NCI-H128 (cell line): ENCODE data around the gene NAA10.

Experiments used
- DNase-seq: peaks from one replicate; lab custom pipeline; 2025; ENCODE audit not compliant: unreplicated experiment; lab: John Stamatoyannopoulos, UW

Gene NAA10

GRCh38 chrX:153948847-153949805, 14.3 kb upstream of the NAA10 start:
- no peak for DNase-seq

- DNase-seq: no peak
Observed at GRCh38 chrX:153948002-153948466, 13.2 kb upstream of the NAA10 start.

DNA sequence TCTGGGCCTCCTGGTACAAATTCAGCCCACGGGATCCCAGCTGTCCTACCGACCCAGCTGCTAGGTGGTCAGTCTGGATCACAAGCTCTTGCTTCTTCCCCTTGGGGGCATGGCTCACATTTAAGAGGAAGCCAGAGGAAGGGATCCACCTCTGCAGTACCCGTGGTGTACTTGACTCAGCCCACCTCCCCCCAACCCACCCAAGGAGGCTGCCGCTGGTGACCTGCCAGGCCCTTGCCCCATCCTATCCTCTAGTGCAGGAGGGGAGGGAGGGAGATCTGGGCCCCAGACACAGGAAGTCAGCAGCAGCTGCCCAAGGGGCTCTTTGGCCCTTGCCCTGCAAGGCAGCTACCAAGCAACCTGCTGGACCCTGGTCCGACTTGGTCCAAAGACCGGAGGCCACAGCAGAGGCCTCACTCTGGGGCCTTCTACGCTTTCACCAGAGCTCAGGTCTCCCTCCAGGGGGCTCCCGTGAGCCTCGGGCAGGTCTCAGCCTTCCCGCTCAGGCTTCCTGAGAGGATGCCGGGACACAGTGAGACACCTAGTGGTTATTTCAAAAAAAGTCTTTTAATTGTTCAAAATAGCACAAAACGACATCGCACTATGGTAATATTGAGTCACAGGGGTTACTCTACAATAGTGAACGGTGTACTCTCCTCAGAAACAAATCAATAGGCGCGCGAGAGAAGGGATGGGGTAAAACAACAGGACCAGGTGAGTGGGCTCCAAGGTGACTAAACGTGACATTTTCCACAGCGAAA, 12.4 kb upstream of the NAA10 start:
- peak; percentile 40 for DNase-seq

- DNase-seq: no peak
Observed at GRCh38 chrX:153945956-153946943, 11.4 kb upstream of the NAA10 start.

- no peak for DNase-seq
Observed at GRCh38 chrX:153944800-153945150, 9.9 kb upstream of the NAA10 start.

- no peak for DNase-seq
Observed at GRCh38 chrX:153944140-153944799, 9.4 kb upstream of the NAA10 start, which contains the start of gene RENBP. Gene RENBP (minus strand): TSS chrX:153944643. CDS start chrX:153944610, 33 bp downstream.

GRCh38 chrX:153941336-153942252, 6.8 kb upstream of the NAA10 start:
- DNase-seq: no peak

- no peak for DNase-seq
Observed at GRCh38 chrX:153939573-153939972, 4.7 kb upstream of the NAA10 start.

DNA sequence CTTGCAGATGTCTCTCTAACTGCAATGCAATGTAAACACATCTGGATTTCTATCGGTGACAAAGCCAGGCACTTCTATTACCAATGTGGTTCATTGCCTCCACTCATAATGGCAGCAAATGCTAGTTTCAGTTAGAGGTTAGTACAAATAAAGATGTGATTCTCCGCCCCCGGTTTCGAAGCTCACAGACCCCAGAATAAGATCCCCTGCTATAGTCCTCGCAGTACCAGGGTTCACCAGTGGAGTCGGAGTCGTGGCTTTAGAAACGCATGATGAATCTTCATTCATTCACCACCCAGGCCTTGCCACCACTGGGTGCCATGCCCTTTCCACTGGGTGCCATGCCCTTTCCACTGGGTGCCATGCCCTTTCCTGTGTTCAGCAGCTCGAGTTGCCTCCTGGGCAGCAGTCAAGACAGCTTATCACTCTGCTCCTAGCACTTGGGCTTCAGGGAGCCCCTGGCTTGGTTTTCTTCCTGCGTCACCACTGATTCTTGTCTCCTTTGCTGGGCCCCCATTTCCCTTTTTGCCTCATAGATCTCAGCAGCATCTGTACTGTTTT, 3.5 kb upstream of the NAA10 start:
- no peak for DNase-seq

GRCh38 chrX:153937056-153937455, 2.2 kb upstream of the NAA10 start:
- no peak for DNase-seq

DNA sequence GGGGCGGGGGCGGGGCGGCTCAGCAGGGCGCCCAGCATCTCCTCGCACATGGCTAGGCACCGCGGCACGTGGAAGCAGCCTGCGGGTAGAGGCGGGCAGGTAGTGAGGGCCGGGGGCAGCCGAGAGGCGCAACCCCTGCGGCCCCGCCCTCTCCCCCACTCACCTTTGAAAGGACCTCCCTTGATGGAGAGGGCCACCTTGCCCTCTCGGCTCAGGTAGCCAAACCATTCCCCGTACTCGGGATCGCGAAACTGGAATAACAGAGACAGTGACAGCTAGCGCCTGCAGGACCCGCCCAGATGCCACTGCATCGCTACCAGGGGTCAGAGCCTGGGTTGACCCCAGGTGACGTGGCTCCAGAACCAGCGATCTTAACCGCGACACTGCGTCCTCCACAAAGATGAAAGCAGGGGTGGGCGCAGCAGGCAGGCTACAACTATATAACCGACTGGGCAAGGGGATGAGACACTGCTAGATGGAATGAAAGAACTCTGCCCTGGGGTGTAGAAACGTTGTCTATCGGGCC, 552 bp upstream of the NAA10 start:
- no peak for DNase-seq

- DNase-seq: no peak
Observed at GRCh38 chrX:153934148-153934761, 582 bp downstream of the NAA10 start.

- DNase-seq: no peak
Observed at GRCh38 chrX:153933748-153934147, 1.1 kb downstream of the NAA10 start.

DNA sequence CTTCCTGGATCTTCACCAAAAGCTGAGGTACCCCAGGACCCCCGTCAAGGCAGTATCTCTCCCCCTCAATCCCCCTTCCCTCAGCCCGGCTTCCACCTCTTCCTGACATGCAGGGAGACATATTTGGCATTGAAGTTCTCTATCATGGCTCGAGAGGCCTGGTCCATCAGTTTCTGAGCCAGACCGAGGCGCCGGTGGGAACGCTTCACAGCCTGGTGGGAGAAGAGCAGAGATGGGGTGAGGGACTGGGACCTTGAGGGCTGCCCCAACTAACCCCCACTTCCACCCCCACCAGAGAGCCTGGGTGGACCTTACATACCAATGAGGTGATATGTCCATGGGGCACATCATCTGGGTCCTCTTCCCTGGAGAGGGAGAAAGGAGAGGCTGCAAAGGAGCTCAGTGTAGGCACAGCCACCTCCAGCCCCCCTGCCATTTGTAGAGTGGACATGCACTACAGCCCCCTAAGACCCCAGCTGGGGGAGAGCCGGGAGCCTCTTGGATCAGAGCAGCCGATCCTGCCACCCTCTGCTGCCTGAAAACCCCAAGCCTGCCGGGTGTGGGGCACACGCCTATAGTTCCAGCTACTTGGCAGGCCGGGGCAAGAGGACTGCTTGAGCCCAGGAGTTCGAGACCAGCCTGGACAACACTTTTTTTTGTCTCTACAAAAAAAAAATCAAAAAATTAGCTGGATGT, 2.5 kb downstream of the NAA10 start:
- DNase-seq: no peak

- no peak for DNase-seq
Observed at GRCh38 chrX:153931748-153932147, 3.1 kb downstream of the NAA10 start.

DNA sequence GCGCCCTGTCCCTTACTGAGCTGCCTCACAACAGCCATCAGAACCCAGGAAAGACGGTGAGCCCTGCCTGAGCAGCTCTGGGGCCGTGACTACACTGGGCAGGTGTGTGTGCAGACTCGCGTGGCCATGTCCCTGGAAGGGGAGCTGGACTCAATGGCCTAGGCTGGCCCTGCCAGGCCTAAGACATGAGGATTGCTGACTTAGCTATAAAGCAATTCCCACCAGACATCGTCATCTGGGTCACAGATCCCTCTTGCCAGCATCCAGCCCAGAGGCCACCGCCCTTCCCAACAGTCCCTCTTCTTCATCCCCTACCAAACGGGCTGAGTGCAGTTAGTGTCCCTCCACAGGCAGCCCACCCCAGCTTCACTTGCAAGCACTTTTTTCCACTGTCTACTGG, 3.7 kb downstream of the NAA10 start:
- DNase-seq: no peak
